ENCODE measurements around the gene IGHMBP2.
A peak's percentile ranks its signal among the peaks of the same experiment; 100 is the strongest.

Gene IGHMBP2

DNA sequence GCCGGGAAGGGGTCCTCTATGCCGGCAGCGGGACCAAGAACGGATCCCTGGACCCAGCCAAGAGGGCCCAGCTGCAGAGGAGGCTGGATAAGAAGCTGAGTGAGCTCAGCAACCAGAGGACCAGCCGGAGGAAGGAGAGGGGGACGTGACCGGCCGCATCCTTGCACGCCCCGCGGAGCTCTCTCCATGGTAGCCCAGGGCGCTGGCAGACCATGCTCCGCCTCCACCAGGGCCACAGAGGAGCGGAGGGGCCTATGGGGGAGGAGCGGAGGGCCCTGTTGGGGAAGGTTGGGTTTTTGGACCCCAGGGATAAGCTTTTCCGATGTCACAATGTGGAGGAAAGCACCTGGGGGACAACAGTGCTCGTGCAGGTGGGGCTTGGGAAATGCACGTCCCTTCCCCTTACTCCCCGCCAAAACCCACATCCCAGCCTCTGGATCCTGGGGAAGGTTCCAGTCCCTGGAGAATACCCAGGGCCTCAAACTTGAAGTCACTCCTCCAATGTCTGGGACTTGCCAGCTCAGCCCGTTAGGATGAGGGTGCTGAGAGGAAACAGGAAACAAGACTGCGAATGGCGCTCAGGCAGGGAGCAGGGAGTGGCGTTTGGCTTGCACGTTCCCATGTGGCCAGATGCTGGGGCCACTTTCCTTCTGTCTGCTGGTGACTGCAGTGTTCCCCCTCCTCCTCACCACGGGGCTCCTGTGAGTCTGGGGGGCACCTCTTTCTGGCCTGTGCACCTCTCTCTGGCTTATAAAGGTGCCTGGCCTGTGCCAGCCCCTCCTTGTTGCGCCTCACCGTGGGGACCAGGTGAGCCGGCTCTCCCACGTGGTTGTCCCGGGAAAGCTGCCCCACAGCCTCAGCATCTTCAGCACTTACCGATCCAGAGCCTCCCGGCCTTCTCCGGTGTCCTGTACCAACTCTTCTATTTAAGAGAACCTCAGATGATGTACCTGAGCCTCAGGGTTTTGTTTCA lies 36.2 kb downstream of the IGHMBP2 start:
- DNase-seq (ENCODE audit: low spot score): no peak

DNA sequence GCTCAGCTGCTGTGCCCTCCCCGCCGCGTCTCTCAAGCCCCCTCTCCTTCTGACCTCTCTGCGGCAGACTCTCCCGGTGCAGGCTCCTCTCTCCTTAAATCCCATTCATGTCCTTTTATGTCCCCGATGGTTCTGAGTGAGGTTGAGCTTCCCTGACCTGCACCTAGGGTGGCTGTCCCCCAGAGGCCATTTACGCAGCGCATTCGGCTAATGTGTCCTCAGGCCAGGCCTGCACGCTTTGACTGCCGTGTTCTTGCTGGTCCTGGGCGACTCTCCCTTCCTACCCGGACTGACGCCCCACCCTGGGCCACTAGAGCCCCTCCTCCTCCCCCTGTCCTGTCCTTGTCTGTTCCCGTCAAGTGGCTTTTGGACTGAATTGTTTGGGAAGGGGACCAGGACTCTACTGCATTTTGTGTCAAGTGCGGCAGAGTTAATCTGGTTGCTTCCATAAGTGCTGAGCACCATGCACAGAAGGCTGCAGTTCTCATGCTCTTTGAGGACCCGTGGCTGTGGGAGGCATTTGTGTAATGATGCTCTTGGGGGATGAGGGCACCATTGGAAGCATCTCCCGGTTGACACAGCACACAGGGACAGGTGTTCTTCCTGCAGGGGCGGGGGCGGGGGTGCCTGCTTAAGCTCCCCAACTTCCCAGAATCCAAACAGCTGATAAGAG lies 37.1 kb downstream of the IGHMBP2 start:
- DNase-seq (ENCODE audit: low spot score): no peak

DNA sequence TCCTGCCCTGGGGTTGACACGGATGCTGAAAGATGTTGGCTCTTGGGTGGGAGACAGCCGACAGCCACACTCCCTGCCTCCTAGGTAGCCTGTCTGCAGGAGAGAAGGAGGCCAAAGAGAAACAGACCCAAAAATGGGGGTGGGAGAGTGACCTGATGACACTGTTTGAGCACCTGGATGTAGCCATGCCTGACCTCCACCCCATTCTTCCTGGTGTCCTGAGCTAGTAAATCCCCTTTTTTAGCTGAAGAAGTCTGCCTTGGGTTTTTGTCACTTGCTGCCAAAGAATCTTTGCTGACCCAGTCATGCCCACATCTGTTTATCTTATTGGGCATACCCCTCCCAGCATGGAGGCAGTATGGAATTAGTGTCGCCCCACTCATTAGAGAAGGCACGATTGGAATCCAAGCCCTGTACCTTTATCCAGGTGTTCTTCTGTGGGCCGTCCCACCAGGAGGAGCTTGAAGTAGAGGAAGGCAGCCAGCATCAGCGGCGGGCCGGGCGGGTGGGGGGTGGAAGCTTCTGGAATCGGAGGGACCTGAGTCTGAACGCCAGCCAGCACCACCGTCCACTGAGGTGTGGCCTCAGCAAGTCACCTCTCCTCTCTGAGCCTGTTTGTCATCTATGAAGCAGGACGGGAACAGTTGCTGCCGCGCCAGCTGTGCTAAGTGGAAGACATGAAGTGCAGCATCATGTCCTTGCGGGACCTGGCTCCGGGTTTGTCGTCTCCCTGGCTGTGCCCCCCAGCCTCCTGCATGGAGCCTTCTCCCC lies 37.8 kb downstream of the IGHMBP2 start:
- DNase-seq (ENCODE audit: low spot score): no peak

DNA sequence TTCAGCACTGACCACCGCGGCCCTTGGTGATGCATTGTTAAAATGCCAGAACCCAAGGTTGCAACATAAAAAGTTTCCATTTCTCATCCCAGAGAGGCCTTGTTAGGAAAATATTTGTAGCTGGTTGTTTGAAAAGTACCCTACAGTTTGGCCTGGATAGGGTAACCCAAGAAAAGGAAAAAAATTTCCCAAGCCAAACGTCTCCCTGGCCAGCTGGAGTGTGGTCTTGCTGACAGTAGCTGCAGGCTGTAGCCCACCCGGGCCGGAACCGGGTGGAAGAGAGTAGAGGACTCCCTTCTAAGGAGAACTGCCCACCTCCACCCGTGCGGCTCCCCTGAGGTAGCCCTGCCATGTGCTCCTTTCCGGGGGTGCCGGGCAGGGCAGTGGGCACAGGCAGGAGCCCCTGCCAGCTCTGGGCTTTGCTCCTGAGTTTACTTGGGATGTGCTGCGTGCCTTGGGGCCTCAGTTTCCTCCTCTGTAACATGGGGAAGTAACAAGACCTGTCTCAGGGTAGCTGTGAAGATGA lies 38.5 kb downstream of the IGHMBP2 start:
- peak; percentile 26 for DNase-seq (ENCODE audit: low spot score)

DNA sequence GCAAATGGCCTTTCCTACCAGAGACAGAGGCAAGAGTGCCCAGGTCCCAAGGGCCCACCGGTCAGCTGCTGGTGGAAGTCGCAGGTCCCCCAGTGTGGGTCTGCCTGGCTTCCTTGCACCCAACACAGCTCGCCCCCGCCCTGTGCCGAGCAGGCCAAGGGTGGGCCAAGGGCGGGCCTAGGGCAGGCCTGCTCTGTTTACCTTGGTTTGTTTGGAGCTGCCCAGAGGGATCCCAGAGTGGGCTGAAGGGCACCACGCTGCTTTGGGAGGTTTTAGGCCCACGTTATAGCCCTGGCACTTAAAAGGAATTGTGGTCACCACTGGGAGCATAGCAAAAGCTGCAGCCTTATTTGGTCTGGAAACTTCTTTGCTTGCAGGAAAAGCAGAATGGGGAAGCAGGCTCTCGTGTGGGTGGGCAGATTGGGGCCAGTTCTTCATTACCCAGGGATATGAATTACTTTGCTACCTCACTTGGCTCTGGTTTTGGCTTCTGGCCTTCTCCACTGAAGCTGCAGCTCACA lies 39.1 kb downstream of the IGHMBP2 start:
- DNase-seq (ENCODE audit: low spot score): no peak

DNA sequence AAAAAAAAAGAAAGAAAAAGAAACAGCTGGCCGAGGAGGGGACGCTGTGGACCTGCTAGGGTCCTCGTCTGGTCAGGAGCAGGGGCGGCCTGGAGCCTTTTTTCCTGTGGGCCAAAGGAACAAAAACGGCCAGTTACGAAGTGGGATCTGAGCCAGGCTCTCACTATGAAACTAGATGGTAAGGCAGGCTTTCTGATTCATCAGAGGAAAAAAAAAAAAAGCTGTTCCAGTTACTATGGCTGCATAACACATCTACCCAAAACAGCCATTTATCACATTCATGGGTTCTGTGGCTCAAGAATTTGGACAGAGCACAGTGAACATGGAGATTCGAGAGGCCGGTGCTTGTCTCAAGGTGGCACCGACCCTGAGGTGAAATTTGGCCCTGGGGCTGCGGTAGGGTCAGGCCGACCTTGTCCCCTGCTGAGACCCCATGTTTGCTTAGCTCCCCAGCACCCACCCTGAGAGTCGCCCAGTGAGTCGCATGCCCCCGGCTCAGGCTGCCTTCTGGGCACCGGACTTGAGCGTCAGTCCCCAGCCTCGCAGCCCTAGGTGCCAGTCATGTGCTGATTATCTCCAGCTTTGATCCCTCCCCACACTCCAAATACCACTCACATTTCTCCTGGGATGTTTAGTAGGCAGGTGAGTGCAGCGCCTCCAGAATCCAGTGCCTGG lies 42.9 kb downstream of the IGHMBP2 start:
- peak; percentile 97 for DNase-seq (ENCODE audit: low spot score)

DNA sequence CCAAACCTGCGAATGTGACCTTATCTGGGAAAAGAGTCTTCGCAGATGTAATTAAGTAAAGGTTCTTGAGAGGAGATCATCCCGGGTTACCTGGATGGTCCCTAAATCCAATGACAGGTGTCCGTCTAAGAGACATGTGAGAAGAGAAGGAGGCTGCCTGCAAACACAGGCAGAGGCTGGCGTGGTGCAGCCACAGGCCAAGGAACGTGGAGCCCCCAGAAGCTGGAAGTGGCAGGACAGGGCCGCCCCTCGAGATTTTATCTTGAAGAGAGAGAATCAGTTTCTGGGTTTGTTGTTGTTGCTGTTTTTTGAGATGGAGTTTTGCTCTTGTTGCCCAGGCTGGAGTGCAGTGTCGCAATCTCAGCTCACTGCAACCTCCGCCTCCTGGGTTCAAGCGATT lies 43.5 kb downstream of the IGHMBP2 start:
- no peak for DNase-seq (ENCODE audit: low spot score)

DNA sequence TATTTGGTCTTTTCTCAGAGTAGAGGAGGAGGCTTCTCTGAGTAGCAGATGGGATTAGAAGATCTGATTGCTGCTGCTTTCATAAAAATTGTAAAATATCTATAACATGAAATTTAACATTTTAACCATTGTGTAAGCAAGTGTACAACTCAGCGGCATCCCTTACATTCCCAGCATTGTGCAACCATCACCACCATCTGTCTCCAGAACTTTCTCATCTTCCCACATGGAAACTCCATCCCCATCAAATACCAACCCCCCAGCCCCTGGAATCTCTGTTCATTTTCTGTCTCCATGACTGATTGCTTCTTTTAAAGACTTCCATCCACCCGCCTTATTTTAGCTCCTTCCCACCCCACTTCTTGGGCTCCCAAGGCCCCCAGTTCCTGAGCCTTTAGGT lies 44.8 kb downstream of the IGHMBP2 start:
- no peak for DNase-seq (ENCODE audit: low spot score)

DNA sequence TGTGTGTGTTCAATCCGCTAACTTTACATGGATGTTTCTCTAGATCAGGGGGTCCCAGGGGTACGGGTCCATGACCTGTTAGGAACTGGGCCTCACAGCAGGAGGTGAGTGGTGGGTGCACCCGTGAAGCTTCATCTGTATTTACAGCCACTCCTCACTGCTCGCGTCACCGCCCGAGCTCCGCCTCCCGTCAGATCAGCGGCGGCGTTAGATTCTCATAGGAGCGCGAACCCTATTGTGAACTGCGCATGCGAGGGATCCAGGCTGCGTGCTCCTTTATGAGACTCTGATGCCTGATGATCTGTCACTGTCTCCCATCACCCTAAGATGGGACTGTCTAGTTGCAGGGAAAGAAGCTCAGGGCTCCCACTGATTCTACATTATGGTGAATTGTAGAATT lies 45.2 kb downstream of the IGHMBP2 start:
- DNase-seq (ENCODE audit: low spot score): no peak

DNA sequence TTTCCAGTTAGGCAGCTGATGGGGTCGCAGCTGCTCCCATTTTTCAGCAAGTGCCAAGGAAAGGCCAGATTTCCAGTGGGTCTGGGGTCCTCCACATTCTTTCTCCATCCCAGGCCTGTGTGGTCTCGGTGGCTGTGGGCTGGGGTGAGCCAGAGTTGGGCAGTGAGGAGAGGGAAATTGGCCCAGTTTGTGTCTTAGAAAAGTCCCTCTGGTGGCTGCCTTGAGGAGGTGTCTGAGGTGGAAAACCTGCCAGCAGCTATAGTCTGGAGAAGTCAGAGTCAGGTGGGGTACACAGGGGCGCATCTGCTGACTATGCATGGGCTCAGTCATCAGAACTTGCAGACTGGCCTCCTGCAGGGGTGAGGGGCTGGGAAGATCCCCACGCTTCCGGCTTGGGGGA lies 46.6 kb downstream of the IGHMBP2 start:
- DNase-seq (ENCODE audit: low spot score): peak; percentile 47

DNA sequence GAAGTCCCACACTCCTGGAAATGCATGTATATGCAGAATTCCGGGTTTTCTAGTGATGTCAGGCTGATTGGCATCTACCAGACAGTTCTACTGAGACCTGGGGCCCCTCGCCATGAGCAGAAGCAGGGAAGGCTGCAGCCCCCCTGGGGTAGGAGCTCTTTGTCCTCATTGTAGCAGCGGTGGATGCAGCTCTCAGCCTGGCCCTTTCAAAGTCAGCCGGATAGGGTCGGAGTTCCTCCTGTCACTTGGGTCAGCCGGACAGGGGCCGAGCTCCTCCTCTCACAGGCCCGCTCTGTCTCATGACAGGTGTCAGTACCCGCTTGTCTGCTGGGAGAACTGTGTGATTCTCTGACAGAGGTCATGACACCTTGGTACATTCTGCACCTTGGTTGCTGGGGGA lies 47.1 kb downstream of the IGHMBP2 start:
- no peak for DNase-seq (ENCODE audit: low spot score)

DNA sequence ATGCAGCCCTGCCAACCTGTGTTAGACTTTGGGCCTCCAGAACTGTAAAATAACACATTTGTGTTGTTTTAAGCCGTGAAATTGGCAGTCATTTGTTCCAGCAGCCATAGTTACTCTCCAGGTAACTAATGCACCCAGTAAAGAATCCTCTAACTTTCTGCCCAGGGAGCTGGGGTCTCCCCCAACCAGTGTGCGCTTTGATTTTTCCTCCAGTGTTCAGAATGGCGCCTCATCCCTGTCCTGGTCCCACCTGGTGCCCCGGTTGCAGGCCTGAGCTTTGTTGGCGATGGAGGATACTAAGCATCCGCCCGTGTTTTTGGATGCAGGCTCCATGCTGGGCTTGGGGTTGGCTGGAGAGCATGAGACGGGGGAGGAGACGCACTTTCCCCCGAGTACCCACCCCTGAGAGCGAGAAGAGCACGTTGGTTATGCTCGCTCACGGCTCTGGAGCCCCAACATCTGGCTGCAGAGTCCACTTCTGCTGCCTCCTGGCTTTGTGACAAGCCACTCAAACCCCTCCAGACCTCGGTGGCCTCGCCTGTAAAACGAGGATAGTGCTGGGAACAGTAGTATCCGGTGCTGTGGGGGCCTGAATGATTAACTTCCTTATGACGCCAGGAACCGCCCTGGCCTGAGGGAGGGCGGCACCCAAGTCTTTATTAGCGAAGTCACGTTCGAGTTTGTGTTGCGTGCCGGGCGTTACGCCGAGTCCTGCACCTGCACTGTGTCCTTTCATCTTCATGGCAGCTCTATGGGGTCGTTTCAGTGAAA lies 51.3 kb downstream of the IGHMBP2 start:
- no peak for DNase-seq (ENCODE audit: low spot score)

DNA sequence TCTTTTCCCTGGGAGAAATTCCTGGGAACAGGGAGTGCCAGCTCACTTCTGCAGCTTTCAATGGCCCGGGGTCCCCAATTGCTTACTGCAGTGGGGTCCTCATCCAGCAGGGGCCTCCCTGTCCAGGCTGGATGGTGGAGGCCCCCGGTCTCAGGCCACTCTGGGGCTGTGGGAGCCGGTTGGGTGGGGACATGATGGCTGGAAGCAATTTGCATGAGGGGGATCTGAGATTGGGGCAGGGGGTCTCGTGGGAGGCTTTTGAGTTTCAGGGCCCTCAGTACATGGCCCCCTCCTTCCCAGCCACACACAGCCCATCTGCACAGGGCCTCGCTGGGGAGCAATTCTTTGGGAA lies 51.9 kb downstream of the IGHMBP2 start:
- DNase-seq (ENCODE audit: low spot score): no peak

DNA sequence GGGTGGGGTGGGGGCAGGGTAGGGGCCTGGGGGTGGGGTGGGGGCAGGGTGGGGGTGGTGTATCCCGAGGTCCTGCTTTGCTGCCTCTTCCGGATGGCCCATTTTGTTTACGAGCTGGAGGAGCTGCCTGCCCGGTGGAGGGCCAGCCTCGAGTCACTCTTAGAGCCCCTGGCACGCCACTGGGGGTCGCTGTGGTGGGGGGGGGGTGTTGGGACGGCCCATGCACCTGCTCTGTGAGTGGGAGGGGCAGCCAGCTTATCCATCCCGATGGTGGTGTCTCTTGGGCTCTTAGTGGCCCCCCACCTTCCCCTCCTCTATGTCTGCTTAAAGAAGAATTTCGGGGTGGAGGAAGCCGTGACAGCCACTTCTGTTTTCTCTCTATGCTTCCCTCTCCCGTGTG lies 52.5 kb downstream of the IGHMBP2 start:
- no peak for DNase-seq (ENCODE audit: low spot score)

DNA sequence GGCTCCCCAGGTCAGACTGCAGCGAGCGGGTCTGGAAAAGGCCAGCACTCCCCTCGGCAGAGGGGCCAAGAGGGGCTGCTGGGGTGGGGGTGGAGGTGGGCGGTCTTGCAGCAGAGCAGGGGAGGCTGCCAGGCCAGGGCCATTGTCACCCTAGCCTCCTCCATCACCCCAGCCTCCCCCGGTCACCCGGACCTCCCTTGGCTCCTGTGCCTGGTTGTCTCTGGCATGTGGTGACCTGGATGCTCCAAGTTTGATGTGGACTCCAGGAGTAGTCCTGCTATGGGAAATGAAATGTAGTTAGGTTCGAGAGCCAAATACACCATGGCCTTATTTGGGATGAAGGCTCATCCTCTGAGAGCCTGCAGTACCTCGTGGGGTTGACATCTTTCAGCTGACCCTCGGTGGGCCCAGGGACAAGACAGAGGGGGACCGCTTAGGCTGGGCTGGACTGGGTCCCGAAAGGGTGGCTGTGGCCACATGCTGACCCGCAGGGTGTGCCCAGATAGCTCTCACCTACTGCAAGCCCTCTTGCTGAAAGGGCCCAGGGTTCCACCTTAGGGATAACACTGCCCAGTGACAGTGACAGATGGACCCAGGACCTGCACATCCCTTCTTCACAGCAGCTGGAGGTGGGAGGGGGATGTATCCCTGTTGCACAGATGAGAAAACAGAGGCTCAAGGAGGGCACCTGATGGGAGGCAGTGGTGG lies 53.0 kb downstream of the IGHMBP2 start:
- no peak for DNase-seq (ENCODE audit: low spot score)

DNA sequence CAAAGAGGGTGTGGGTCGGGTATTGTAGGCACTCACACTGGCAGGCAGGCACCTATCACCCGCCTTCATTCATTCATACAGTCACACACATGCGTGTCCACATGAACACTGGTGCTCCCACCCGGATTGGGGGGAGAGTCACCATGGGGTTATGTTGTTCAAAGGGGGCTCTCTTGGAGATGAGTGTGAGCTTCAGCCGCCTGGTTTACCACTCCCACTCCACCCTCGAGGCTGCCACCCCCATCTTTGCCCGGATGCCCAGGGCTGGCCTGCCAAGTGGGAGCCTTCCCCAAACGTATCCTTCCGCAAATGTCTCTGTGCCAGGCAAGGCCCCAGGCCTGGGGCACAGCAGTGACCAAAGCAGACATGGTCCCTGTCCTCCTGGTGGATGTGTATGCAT lies 54.5 kb downstream of the IGHMBP2 start:
- no peak for DNase-seq (ENCODE audit: low spot score)

DNA sequence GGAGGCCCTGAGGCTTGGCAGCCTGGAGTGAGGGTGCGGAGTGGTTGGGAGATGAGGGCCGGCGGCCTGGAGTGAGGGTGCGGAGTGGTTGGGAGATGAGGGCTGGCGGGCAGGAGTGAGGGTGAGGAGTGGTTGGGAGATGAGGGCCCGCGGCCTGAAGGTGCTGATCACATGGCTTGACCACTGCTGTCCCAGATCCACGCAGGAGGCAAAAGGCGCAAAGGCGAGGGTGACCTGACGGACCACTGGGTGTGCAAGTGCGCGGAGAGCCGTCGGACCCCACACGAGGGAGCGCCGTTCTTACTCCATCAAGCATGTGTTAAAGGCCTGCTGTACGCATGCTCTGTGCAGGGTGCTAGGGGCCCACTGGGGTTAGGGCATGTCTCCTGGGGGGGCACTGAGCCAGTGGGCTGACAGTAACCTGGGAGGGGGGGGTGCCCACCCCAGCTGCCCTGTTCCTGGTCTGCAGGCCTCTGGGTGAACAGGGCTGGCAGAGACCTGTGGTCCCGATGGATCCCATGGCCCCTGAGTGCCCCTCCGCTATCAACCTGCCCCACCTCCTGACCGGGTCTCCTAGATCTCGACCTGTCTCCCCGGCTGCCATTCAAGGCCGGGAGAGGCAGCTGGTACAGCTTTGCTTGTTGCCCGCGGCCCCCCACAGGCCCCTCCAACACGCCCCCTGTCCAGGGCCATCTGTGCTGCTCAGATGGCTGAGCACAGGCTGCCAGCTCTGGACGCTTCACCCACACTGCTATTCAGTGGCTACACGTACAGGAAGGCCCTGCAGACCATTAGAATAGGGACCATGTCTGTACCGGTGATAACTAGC lies 56.0 kb downstream of the IGHMBP2 start:
- DNase-seq (ENCODE audit: low spot score): no peak

DNA sequence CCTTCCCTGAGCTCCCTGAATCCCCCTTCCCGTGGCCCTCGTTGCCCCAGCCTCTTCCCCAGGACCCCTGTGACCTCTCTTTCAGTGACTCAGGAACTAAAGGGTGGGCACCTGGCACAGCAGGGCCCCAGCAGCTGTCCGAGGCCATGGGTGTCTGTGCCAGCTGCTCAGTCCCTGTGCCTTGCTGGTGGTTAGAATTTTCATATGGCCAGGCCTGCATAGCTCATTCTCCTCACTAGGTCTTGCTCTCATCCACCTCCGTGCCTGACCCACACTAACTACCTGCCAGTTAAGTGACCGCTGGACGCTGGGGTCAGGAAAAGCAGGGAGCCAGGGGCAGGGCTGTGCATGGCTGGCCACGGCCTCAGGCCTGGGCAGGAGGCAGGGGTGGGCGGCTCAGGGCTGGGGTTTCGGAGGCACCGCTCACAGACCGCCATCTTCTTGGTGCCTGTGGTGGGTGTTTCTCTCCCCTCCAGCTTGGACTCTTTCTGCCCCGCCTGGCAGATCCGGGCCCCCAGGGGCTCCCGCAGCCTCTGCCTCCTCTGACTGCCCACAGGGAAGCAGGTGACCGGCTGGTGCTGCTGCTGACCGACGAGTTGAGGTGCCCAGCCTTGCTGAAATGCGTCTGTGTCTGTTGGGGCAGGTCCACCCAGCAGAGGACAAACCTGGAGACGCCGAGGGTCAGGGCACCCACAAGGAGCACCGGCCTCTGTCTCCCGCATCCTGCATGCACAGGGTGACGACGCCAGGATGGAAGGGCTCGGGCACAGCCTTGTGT lies 56.8 kb downstream of the IGHMBP2 start:
- no peak for DNase-seq (ENCODE audit: low spot score)

DNA sequence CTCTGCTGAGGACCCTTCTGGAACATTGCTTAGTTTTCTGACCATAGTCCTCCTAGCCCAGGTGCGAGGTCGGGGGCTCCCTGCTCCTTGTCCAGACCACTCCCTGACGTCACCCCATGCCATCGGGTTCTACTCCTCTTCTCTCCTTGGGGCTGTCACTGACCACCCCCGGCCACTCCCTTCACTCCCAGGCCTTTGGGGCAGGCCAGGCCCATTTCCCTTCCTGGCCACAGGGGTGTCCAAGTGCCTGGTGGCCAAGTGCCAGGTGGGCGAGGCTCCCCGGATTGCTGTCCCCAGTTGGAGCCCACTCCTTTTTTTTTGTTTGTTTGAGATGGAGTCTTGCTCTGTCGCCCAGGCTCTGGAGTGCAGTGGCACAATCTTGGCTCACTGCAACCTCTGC lies 57.6 kb downstream of the IGHMBP2 start:
- DNase-seq (ENCODE audit: low spot score): no peak
